IMR-90 (cell line): ENCODE data around the gene FXYD5. TPM values are rescaled to one million over a fixed set of nuclear protein-coding genes. Genes with fewer than 3 reads are reported as not detected.

Source experiments
- ATAC-seq: fragments of 200-7000 bp; cut with Tn5 transposase; 2 replicates; pipeline ENCODE4 v1.9.1; 2020; ENCODE audit warnings: low read depth, mild to moderate bottlenecking, moderate library complexity
- BruUV-seq: library from RNA; stranded (reverse); fragments of 400-500 nt; replicated peaks from 2 replicates; lab custom pipeline; 2021; lab: Mats Ljungman, UMichigan
- CTCF ChIA-PET: fragments of 300-600 bp; formaldehyde crosslinking; extraction: SDS; loops from one replicate; lab custom pipeline; 2021; ENCODE audit warnings: antibody characterized with exemption; lab: Yijun Ruan, JAX
- POLR2A ChIA-PET: fragments of 300-600 bp; sonication (Branson Sonifier 250); formaldehyde crosslinking; loops from one replicate; lab custom pipeline; 2022; ENCODE audit warnings: antibody characterized with exemption; ENCODE audit not compliant: unreplicated experiment; lab: Charles Lee
- DNase-seq: peaks from one replicate; pipeline ENCODE4 v3.0.0; 2013
- H2AFZ ChIP-seq: replicated peaks from 2 replicates; pipeline ENCODE3; 2013; ENCODE audit warnings: low read length, mild to moderate bottlenecking; ENCODE audit not compliant: poor library complexity
- H2AK5ac ChIP-seq: 2 replicates; pipeline ENCODE4 v1.6.1; 2013; ENCODE audit warnings: low read depth, low read length, inconsistent platforms
- H2AK9ac ChIP-seq: replicated peaks from 2 replicates; pipeline ENCODE3; 2013; ENCODE audit warnings: mild to moderate bottlenecking, low read depth, low read length, moderate library complexity; ENCODE audit not compliant: poor library complexity
- H2BK120ac ChIP-seq: 2 replicates; pipeline ENCODE4 v1.6.1; 2013; ENCODE audit warnings: low read depth, low read length, inconsistent platforms
- H2BK15ac ChIP-seq: 3 replicates; pipeline ENCODE4 v1.6.1; 2013; ENCODE audit warnings: low read depth, low read length, inconsistent platforms
- H2BK20ac ChIP-seq: 2 replicates; pipeline ENCODE4 v1.6.1; 2013; ENCODE audit warnings: low read depth, mild to moderate bottlenecking, inconsistent platforms, low read length, moderate library complexity
- H2BK5ac ChIP-seq: 2 replicates; pipeline ENCODE4 v1.6.1; 2013; ENCODE audit warnings: mild to moderate bottlenecking, low read depth, low read length, inconsistent platforms; ENCODE audit not compliant: poor library complexity, severe bottlenecking
- H3K14ac ChIP-seq: replicated peaks from 2 replicates; pipeline ENCODE4 v1.6.1; 2013; ENCODE audit warnings: low read depth, low read length, inconsistent platforms
- H3K18ac ChIP-seq: 2 replicates; pipeline ENCODE4 v1.6.1; 2013; ENCODE audit warnings: low read depth, low read length, control low read depth
- H3K23ac ChIP-seq: 2 replicates; pipeline ENCODE4 v1.6.1; 2013; ENCODE audit warnings: low read depth, low read length, inconsistent platforms
- H3K27ac ChIP-seq: 2 replicates; pipeline ENCODE4 v1.5.1; 2013; ENCODE audit warnings: mild to moderate bottlenecking, control low read depth, low read length; ENCODE audit not compliant: insufficient read depth
- H3K27me3 ChIP-seq: 2 replicates; pipeline ENCODE4 v1.6.1; 2013; ENCODE audit warnings: low read length; ENCODE audit not compliant: control insufficient read depth, insufficient read depth
- H3K36me3 ChIP-seq: 2 replicates; pipeline ENCODE4 v1.6.1; 2013; ENCODE audit warnings: low read length, mixed read lengths; ENCODE audit not compliant: control insufficient read depth, insufficient read depth
- H3K4ac ChIP-seq: 2 replicates; pipeline ENCODE4 v1.6.1; 2013; ENCODE audit warnings: low read depth, low read length, inconsistent platforms
- H3K4me1 ChIP-seq: 2 replicates; pipeline ENCODE4 v1.6.1; 2013; ENCODE audit warnings: low read length, mixed read lengths; ENCODE audit not compliant: control insufficient read depth, insufficient read depth
- H3K4me2 ChIP-seq: 2 replicates; pipeline ENCODE4 v1.6.1; 2013; ENCODE audit warnings: low read depth, mild to moderate bottlenecking, control low read depth, low read length, moderate library complexity
- H3K4me3 ChIP-seq: 2 replicates; pipeline ENCODE4 v1.5.1; 2013; ENCODE audit warnings: low read depth, mild to moderate bottlenecking, control low read depth, low read length, moderate library complexity; ENCODE audit not compliant: insufficient read depth
- H3K56ac ChIP-seq: 2 replicates; pipeline ENCODE4 v1.6.1; 2013; ENCODE audit warnings: low read length, inconsistent platforms; ENCODE audit not compliant: insufficient read depth; ENCODE audit errors: extremely low read depth
- H3K79me1 ChIP-seq, 2 experiments: 2 replicates each; pipeline ENCODE4 v1.6.1; 2013; ENCODE audit warnings: low read length in 2 of 2, inconsistent platforms in 1 of 2, low read depth in 1 of 2
- H3K9ac ChIP-seq: 2 replicates; pipeline ENCODE4 v1.6.1; 2013; ENCODE audit warnings: low read depth, low read length, control low read depth
- H3K9me1 ChIP-seq: 2 replicates; pipeline ENCODE4 v1.6.1; 2013; ENCODE audit warnings: low read length, inconsistent platforms; ENCODE audit not compliant: insufficient read depth
- H3K9me3 ChIP-seq: 2 replicates; pipeline ENCODE4 v1.6.1; 2013; ENCODE audit warnings: low read length; ENCODE audit not compliant: control insufficient read depth, insufficient read depth
- H4K20me1 ChIP-seq: 2 replicates; pipeline ENCODE4 v1.6.1; 2013; ENCODE audit warnings: low read length, inconsistent platforms; ENCODE audit not compliant: insufficient read depth
- H4K5ac ChIP-seq: 2 replicates; pipeline ENCODE4 v1.6.1; 2013; ENCODE audit warnings: mild to moderate bottlenecking, low read depth, low read length, control low read depth
- H4K8ac ChIP-seq, 2 experiments: 2 replicates each; pipeline ENCODE4 v1.6.1; 2013; ENCODE audit warnings: low read depth in 2 of 2, low read length in 2 of 2, control low read depth in 1 of 2, inconsistent platforms in 1 of 2
- H4K91ac ChIP-seq: 2 replicates; pipeline ENCODE4 v1.6.1; 2013; ENCODE audit warnings: low read depth, low read length, inconsistent platforms; ENCODE audit not compliant: insufficient read depth
- BHLHE40 ChIP-seq: fragments of 150-350 bp; IDR thresholded peaks from 2 replicates; pipeline ENCODE4 v1.6.1; 2016; ENCODE audit warnings: mild to moderate bottlenecking, low read depth, low read length
- CEBPB ChIP-seq: IDR thresholded peaks from 2 replicates; pipeline ENCODE4 v1.6.1; 2012; ENCODE audit warnings: low read depth, low read length, improper control_type of control experiment
- CHD1 ChIP-seq: IDR thresholded peaks from 2 replicates; pipeline ENCODE4 v1.6.1; 2012; ENCODE audit warnings: low read depth, low read length, improper control_type of control experiment
- ELK1 ChIP-seq: fragments of 150-350 bp; IDR thresholded peaks from 2 replicates; pipeline ENCODE4 v1.6.1; 2016; ENCODE audit warnings: low read depth, mild to moderate bottlenecking, low read length, moderate library complexity, borderline replicate concordance
- FOS ChIP-seq: fragments of 150-350 bp; IDR thresholded peaks from 2 replicates; pipeline ENCODE4 v1.6.1; 2016; ENCODE audit warnings: low read depth, low read length
- MAFK ChIP-seq: IDR thresholded peaks from 2 replicates; pipeline ENCODE4 v1.6.1; 2012; ENCODE audit warnings: low read depth, low read length, improper control_type of control experiment
- MAZ ChIP-seq: IDR thresholded peaks from 2 replicates; pipeline ENCODE4 v1.6.1; 2012; ENCODE audit warnings: low read depth, mild to moderate bottlenecking, low read length, improper control_type of control experiment, moderate library complexity, borderline replicate concordance
- MXI1 ChIP-seq: IDR thresholded peaks from 2 replicates; pipeline ENCODE4 v1.6.1; 2012; ENCODE audit warnings: low read depth, mild to moderate bottlenecking, low read length, moderate library complexity, borderline replicate concordance
- NFE2L2 ChIP-seq: fragments of 150-350 bp; IDR thresholded peaks from 2 replicates; pipeline ENCODE4 v1.6.1; 2016; ENCODE audit warnings: low read depth, mild to moderate bottlenecking, low read length
- POLR2A ChIP-seq: IDR thresholded peaks from 2 replicates; pipeline ENCODE4 v1.6.1; 2012; ENCODE audit warnings: mild to moderate bottlenecking, low read depth, low read length
- RAD21 ChIP-seq: IDR thresholded peaks from 2 replicates; pipeline ENCODE4 v1.6.1; 2012; ENCODE audit warnings: low read length, improper control_type of control experiment
- RCOR1 ChIP-seq: IDR thresholded peaks from 2 replicates; pipeline ENCODE4 v1.6.1; 2012; ENCODE audit warnings: mild to moderate bottlenecking, low read length, improper control_type of control experiment; ENCODE audit not compliant: insufficient replicate concordance
- RFX5 ChIP-seq: IDR thresholded peaks from 2 replicates; pipeline ENCODE4 v1.8.0; 2012; ENCODE audit warnings: low read depth, mild to moderate bottlenecking, low read length, moderate library complexity
- SMC3 ChIP-seq: fragments of 150-350 bp; IDR thresholded peaks from 2 replicates; pipeline ENCODE4 v1.6.1; 2016; ENCODE audit warnings: low read depth, mild to moderate bottlenecking, antibody characterized with exemption, low read length, moderate library complexity
- WGBS, 2 experiments: methylation state at CpG; one replicate each; pipeline versions ENCODE4 v1.1.5 to v1.1.7; 2013; ENCODE audit warnings: missing lambda C conversion rate in 2 of 2; ENCODE audit not compliant: insufficient read length in 1 of 2; ENCODE audit errors: extremely low coverage in 2 of 2; 5-methylcytosine and 5-hydroxymethylcytosine counted together
- dilution Hi-C: fragments of 300-500 bp; cut with HindIII; formaldehyde crosslinking; loops from one replicate; pipeline ENCODE4 v1.14.3; 2018; ENCODE audit warnings: low sequenced_read_pairs; ENCODE audit not compliant: unreplicated experiment
- in situ Hi-C: fragments of 300-500 bp; cut with MboI; formaldehyde crosslinking; loops from 3 replicates; pipeline ENCODE4 v1.14.3; 2019; ENCODE audit warnings: low sequenced_read_pairs, inconsistent platforms, mixed read lengths
- intact Hi-C: fragments of 100-400 bp; cut with micrococcal nuclease; formaldehyde crosslinking; loops from 2 replicates; pipeline ENCODE4 v1.10.0; 2022
- polyA plus RNA-seq, 3 experiments: library from polyadenylated mRNA; depleted of rRNA; stranded (reverse); fragments of >200 nt; gene quantifications; 2 replicates each; pipeline ENCODE4 v1.2.3, GENCODE V29; 2012; ENCODE audit warnings: low replicate concordance in 1 of 3
- total RNA-seq: library from RNA; depleted of rRNA; stranded (reverse); fragments of >200 nt; gene quantifications from 2 replicates; pipeline ENCODE4 v1.2.3, GENCODE V29; 2012
- TF ChIP-seq, protein P1 (sequence below): conservative IDR thresholded peaks from 2 replicates; pipeline ENCODE4 v1.5.1; 2012; ENCODE audit warnings: mild to moderate bottlenecking, low read depth, low read length, improper control_type of control experiment
- TF ChIP-seq, protein P2 (sequence below): fragments of 150-350 bp; IDR thresholded peaks from 2 replicates; pipeline ENCODE4 v1.6.1; 2017; ENCODE audit warnings: mild to moderate bottlenecking, antibody characterized with exemption, low read length, low read depth

Gene FXYD5
- total and polyA plus RNA-seq, 2 of the 4 experiments (the other 2 are of a cell fraction), result 53.6 to 245 TPM

DNA sequence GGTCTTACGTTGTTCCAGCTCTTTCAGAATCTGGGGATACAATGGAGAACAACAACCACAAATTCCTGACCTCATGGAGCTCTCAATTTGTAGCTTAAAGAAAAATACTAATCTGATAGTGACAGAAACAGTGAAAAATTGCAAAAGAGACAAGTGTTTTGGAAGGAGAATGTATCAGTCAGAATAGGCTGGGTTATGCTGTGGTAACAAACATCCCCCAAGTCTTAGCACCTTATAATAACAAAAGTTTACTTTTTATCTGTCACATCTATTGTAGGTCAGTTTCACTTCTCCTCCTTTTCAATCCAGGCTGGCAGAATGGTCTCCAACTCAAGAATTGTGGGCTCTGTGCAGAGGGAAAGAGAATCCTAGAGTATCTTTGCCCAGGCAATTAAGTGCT lies 64.5 kb downstream of the FXYD5 start:
- TF ChIP-seq ELK1 (no peak), RFX5 (no peak), MAFK (no peak), BHLHE40 (no peak), CEBPB (no peak), SMC3 (no peak), MAZ (no peak), CHD1 (no peak), POLR2A (no peak), RCOR1 (no peak), MXI1 (no peak), RAD21 (no peak), FOS (no peak), NFE2L2 (no peak)
- TF ChIP-seq, protein P1, sequence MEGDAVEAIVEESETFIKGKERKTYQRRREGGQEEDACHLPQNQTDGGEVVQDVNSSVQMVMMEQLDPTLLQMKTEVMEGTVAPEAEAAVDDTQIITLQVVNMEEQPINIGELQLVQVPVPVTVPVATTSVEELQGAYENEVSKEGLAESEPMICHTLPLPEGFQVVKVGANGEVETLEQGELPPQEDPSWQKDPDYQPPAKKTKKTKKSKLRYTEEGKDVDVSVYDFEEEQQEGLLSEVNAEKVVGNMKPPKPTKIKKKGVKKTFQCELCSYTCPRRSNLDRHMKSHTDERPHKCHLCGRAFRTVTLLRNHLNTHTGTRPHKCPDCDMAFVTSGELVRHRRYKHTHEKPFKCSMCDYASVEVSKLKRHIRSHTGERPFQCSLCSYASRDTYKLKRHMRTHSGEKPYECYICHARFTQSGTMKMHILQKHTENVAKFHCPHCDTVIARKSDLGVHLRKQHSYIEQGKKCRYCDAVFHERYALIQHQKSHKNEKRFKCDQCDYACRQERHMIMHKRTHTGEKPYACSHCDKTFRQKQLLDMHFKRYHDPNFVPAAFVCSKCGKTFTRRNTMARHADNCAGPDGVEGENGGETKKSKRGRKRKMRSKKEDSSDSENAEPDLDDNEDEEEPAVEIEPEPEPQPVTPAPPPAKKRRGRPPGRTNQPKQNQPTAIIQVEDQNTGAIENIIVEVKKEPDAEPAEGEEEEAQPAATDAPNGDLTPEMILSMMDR, result no peak
- TF ChIP-seq, protein P2, sequence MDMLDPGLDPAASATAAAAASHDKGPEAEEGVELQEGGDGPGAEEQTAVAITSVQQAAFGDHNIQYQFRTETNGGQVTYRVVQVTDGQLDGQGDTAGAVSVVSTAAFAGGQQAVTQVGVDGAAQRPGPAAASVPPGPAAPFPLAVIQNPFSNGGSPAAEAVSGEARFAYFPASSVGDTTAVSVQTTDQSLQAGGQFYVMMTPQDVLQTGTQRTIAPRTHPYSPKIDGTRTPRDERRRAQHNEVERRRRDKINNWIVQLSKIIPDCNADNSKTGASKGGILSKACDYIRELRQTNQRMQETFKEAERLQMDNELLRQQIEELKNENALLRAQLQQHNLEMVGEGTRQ, result no peak
- WGBS, 2 experiments, result no CpG with 5 or more reads among the region's 1 CpG
- H4K91ac ChIP-seq, result no peak overlapping the region
- H3K4me2 ChIP-seq, result no peak overlapping the region
- no peak overlapping the region for H3K27ac ChIP-seq
- no peaks in the 10 kb centered on the region for H3K4me1 ChIP-seq
- H3K4me3 ChIP-seq, result no peak overlapping the region
- POLR2A ChIA-PET, result no interaction called here
- in situ Hi-C loops (no loop called here), dilution Hi-C loops (no loop called here), intact Hi-C loops (no loop called here)
- H2BK15ac ChIP-seq, result no peak overlapping the region
- no peak overlapping the region for H3K14ac ChIP-seq
- no peak for DNase-seq
- H3K23ac ChIP-seq, result no peak overlapping the region
- H3K4ac ChIP-seq, result no peak overlapping the region
- H2BK5ac ChIP-seq, result no peak overlapping the region
- no peak overlapping the region for H2BK20ac ChIP-seq
- no peak for ATAC-seq
- no peak overlapping the region for H4K8ac ChIP-seq
- no peak overlapping the region for H3K56ac ChIP-seq
- CTCF ChIA-PET, result no interaction called here
- H3K9me1 ChIP-seq, result no peaks in the 10 kb centered on the region
- H3K79me1 ChIP-seq, result no peaks in the 10 kb centered on the region
- H2AFZ ChIP-seq, result no peak overlapping the region
- no peak overlapping the region for H2BK120ac ChIP-seq
- H2AK5ac ChIP-seq, result no peak overlapping the region
- peaks cover under 1% of the 10 kb centered on the region; the same call in 1 of the 2 replicates for H3K27me3 ChIP-seq
- peaks cover 6% of the 10 kb centered on the region; the same call in 1 of the 2 replicates for H3K9me3 ChIP-seq
- H4K5ac ChIP-seq, result no peak overlapping the region
- BruUV-seq, result no TSS peak
- H3K18ac ChIP-seq, result no peak overlapping the region
- H3K9ac ChIP-seq, result no peak overlapping the region
- no peaks in the 10 kb centered on the region for H4K20me1 ChIP-seq
- H3K36me3 ChIP-seq, result no peaks in the 10 kb centered on the region
- H2AK9ac ChIP-seq, result no peak overlapping the region
